ENCODE results near the gene SLC25A43. TPM values are rescaled to one million over a fixed set of nuclear protein-coding genes. Genes with fewer than 3 reads are reported as not detected.

SLC25A43 gene
- total RNA-seq, 1 donor from 2014 or later = 10.7 TPM

GRCh38 chrX:119502727-119503483, 103.8 kb downstream of the SLC25A43 start:
- intact Hi-C loops (cut with micrococcal nuclease) = no loop called here
- Mint-ChIP-seq H3K4me3 (peak overlapping the region; percentile 26), H3K4me1 (peaks cover 4% of the 10 kb centered on the region), H3K27me3 (no peaks in the 10 kb centered on the region), H3K27ac (peak overlapping the region; percentile 63), H3K36me3 (ENCODE audit: low read depth) (no peaks in the 10 kb centered on the region), H3K9me3 (no peaks in the 10 kb centered on the region)
- DNase-seq = peak; percentile 64

- no peaks in the 10 kb centered on the region for H3K9me3 Mint-ChIP-seq
- H3K36me3 Mint-ChIP-seq (ENCODE audit: low read depth) = no peaks in the 10 kb centered on the region
- no peak overlapping the region for H3K27ac Mint-ChIP-seq
- no peaks in the 10 kb centered on the region for H3K27me3 Mint-ChIP-seq
- peaks cover 4% of the 10 kb centered on the region for H3K4me1 Mint-ChIP-seq
- no peak overlapping the region for H3K4me3 Mint-ChIP-seq
- no peak for DNase-seq
- intact Hi-C loops (cut with micrococcal nuclease) = no loop called here
These were observed 104.3 kb downstream of the SLC25A43 start for GRCh38 chrX:119503484-119503861.

Other genes with a start within 250 kb of the SLC25A43 start
- gene PGRMC1, start 163.1 kb upstream of the SLC25A43 start, total RNA-seq = 45.5 TPM in 2 replicates
- gene SLC25A5, start 69.1 kb downstream of the SLC25A43 start, total RNA-seq = 532 and 544 TPM in 2 replicates
- 24.4 and 25.4 TPM in 2 replicates for gene STEEP1, start 166.1 kb downstream of the SLC25A43 start, total RNA-seq
- 58.8 and 60.9 TPM in 2 replicates for gene UBE2A, start 175.2 kb downstream of the SLC25A43 start, total RNA-seq
- gene NKRF, start 207.1 kb downstream of the SLC25A43 start, total RNA-seq = 28.0 and 29.8 TPM in 2 replicates